ENCODE measurements around the gene MRPS2. TPM values are rescaled to one million over a fixed set of nuclear protein-coding genes. Genes with fewer than 3 reads are reported as not detected.

The MRPS2 gene
- total RNA-seq, 2 donors from 2014 or later, result 55.6 to 55.9 TPM

GRCh38 chr9:135506327-135507103 is 6.0 kb downstream of the MRPS2 start:
- no peak for TF ChIP-seq POLR2A (IDR thresholded peaks at IDR 0.05)
- no peak for TF ChIP-seq CTCF (IDR thresholded peaks at IDR 0.05)
- TF ChIP-seq POLR2AphosphoS5 (IDR thresholded peaks at IDR 0.05), result no peak
- DNase-seq (ENCODE audit: low spot score), result no peak
- no peak overlapping the region for H3K27ac ChIP-seq
- no peaks in the 10 kb centered on the region for H3K27me3 ChIP-seq (replicated peaks; ENCODE audit: insufficient read depth)
- H3K36me3 ChIP-seq, result peaks cover 0 to 4% of the 10 kb centered on the region in 2 donors
- 60% methylated on average over 14 of the region's 14 CpGs for WGBS
- H3K4me1 ChIP-seq (replicated peaks), result peaks cover 3% of the 10 kb centered on the region
- no peaks in the 10 kb centered on the region for H3K9me3 ChIP-seq
- intact Hi-C loops (cut with DNase I), result no loop called here
- H3K4me3 ChIP-seq, result no peak overlapping the region

GRCh38 chr9:135507104-135508035 is 6.9 kb downstream of the MRPS2 start:
- H3K27me3 ChIP-seq (replicated peaks; ENCODE audit: insufficient read depth), result no peaks in the 10 kb centered on the region
- H3K4me3 ChIP-seq, result no peak overlapping the region
- peaks cover 0 to 4% of the 10 kb centered on the region in 2 donors for H3K36me3 ChIP-seq
- intact Hi-C loops (cut with DNase I), result no loop called here
- no peak overlapping the region for H3K27ac ChIP-seq
- 86% methylated on average over 23 of the region's 23 CpGs for WGBS
- H3K4me1 ChIP-seq (replicated peaks), result no peaks in the 10 kb centered on the region
- no peak for DNase-seq (ENCODE audit: low spot score)
- no peak for TF ChIP-seq POLR2A (IDR thresholded peaks at IDR 0.05)
- no peak for TF ChIP-seq POLR2AphosphoS5 (IDR thresholded peaks at IDR 0.05)
- TF ChIP-seq CTCF (IDR thresholded peaks at IDR 0.05), result no peak
- H3K9me3 ChIP-seq, result no peaks in the 10 kb centered on the region

- TF ChIP-seq CTCF (IDR thresholded peaks at IDR 0.05) (no peak), POLR2AphosphoS5 (IDR thresholded peaks at IDR 0.05) (no peak), POLR2A (IDR thresholded peaks at IDR 0.05) (no peak)
- H3K36me3 ChIP-seq, result peaks cover 0 to 4% of the 10 kb centered on the region in 2 donors
- no peak overlapping the region for H3K4me3 ChIP-seq
- DNase-seq (ENCODE audit: low spot score), result no peak
- no peaks in the 10 kb centered on the region for H3K4me1 ChIP-seq (replicated peaks)
- WGBS, result 94% methylated on average over 9 of the region's 9 CpGs
- H3K27ac ChIP-seq, result no peak overlapping the region
- intact Hi-C loops (cut with DNase I), result no loop called here
- H3K9me3 ChIP-seq, result no peaks in the 10 kb centered on the region
- no peaks in the 10 kb centered on the region for H3K27me3 ChIP-seq (replicated peaks; ENCODE audit: insufficient read depth)
Measured at GRCh38 chr9:135508211-135508820, 7.8 kb downstream of the MRPS2 start.

- H3K4me3 ChIP-seq, result no peak overlapping the region
- intact Hi-C loops (cut with DNase I), result no loop called here
- DNase-seq (ENCODE audit: low spot score), result no peak
- no peaks in the 10 kb centered on the region for H3K4me1 ChIP-seq (replicated peaks)
- no peaks in the 10 kb centered on the region for H3K36me3 ChIP-seq
- H3K27me3 ChIP-seq (replicated peaks; ENCODE audit: insufficient read depth), result no peaks in the 10 kb centered on the region
- no peak overlapping the region for H3K27ac ChIP-seq
- no peaks in the 10 kb centered on the region for H3K9me3 ChIP-seq
- 89% methylated on average over 2 of the region's 2 CpGs for WGBS
- TF ChIP-seq POLR2AphosphoS5 (IDR thresholded peaks at IDR 0.05) (no peak), POLR2A (IDR thresholded peaks at IDR 0.05) (no peak), CTCF (IDR thresholded peaks at IDR 0.05) (no peak)
Measured at GRCh38 chr9:135509458-135509857, 9.0 kb downstream of the MRPS2 start.
